ENCODE data around the gene ZNF385B. TPM values are rescaled to one million over a fixed set of nuclear protein-coding genes. Genes with fewer than 3 reads are reported as not detected.

ZNF385B gene
- total and polyA plus RNA-seq, 2 donors from 2014 or later, result 5.9 to 10.9 TPM

GRCh38 chr2:179447839-179448447, 413.5 kb downstream of the ZNF385B start:
- FAIRE-seq, result no peak
- TF ChIP-seq CTCF (IDR thresholded peaks at IDR 0.05; ENCODE audit: borderline replicate concordance, extremely low read depth, insufficient read depth), result no peak
- intact Hi-C loops (cut with DNase I), result loop anchor here (10.0 kb wide), 1 partner anchor 233 kb away; no protein-coding TSS in a partner anchor

GRCh38 chr2:179447421-179447820, 414.0 kb downstream of the ZNF385B start:
- no peaks in the 10 kb centered on the region for H3K27me3 ChIP-seq (ENCODE audit: control insufficient read depth, insufficient read depth, low read length)
- no peaks in the 10 kb centered on the region for H3K4me1 ChIP-seq (ENCODE audit: control insufficient read depth in 2 of 3, insufficient read depth in 2 of 3, low read depth in 1 of 3, low read length in 3 of 3)
- DNase-seq (no peak), FAIRE-seq (no peak)
- no peak overlapping the region for H3K27ac ChIP-seq (ENCODE audit: low read depth in 2 of 2, low read length in 2 of 2)
- TF ChIP-seq CTCF (IDR thresholded peaks at IDR 0.05; ENCODE audit: borderline replicate concordance, extremely low read depth, insufficient read depth), result no peak
- no peaks in the 10 kb centered on the region for H3K36me3 ChIP-seq (ENCODE audit: control insufficient read depth in 2 of 3, insufficient read depth in 3 of 3, low read length in 3 of 3)
- intact Hi-C loops (cut with DNase I), result loop anchor here (10.0 kb wide), 1 partner anchor 233 kb away; no protein-coding TSS in a partner anchor
- H3K9me3 ChIP-seq (ENCODE audit: control insufficient read depth in 2 of 3, insufficient read depth in 1 of 3, low read length in 3 of 3), result no peaks in the 10 kb centered on the region
- no peak overlapping the region for H3K4me3 ChIP-seq (ENCODE audit: low read length in 3 of 3)
- H3K9ac ChIP-seq (ENCODE audit: low read length in 3 of 3), result no peak overlapping the region

More at GRCh38 chr2:179447839-179448447, 413.5 kb downstream of the ZNF385B start:
- Histone ChIP-seq H3K27me3 (ENCODE audit: control insufficient read depth, insufficient read depth, low read length) (no peaks in the 10 kb centered on the region), H3K9ac (ENCODE audit: low read length in 3 of 3) (no peak overlapping the region), H3K4me3 (ENCODE audit: low read length in 3 of 3) (no peak overlapping the region), H3K27ac (ENCODE audit: low read depth in 2 of 2, low read length in 2 of 2) (no peak overlapping the region), H3K4me1 (ENCODE audit: control insufficient read depth in 2 of 3, insufficient read depth in 2 of 3, low read depth in 1 of 3, low read length in 3 of 3) (no peaks in the 10 kb centered on the region), H3K36me3 (ENCODE audit: control insufficient read depth in 2 of 3, insufficient read depth in 3 of 3, low read length in 3 of 3) (no peaks in the 10 kb centered on the region), H3K9me3 (ENCODE audit: control insufficient read depth in 2 of 3, insufficient read depth in 1 of 3, low read length in 3 of 3) (no peaks in the 10 kb centered on the region)
- no peak for DNase-seq

GRCh38 chr2:179446476-179447141, 414.8 kb downstream of the ZNF385B start:
- Histone ChIP-seq H3K36me3 (ENCODE audit: control insufficient read depth in 2 of 3, insufficient read depth in 3 of 3, low read length in 3 of 3) (no peaks in the 10 kb centered on the region), H3K27ac (ENCODE audit: low read depth in 2 of 2, low read length in 2 of 2) (no peak overlapping the region), H3K9me3 (ENCODE audit: control insufficient read depth in 2 of 3, insufficient read depth in 1 of 3, low read length in 3 of 3) (no peaks in the 10 kb centered on the region), H3K4me3 (ENCODE audit: low read length in 3 of 3) (no peak overlapping the region), H3K27me3 (ENCODE audit: control insufficient read depth, insufficient read depth, low read length) (no peaks in the 10 kb centered on the region), H3K9ac (ENCODE audit: low read length in 3 of 3) (no peak overlapping the region), H3K4me1 (ENCODE audit: control insufficient read depth in 2 of 3, insufficient read depth in 2 of 3, low read depth in 1 of 3, low read length in 3 of 3) (no peaks in the 10 kb centered on the region)
- no peak for FAIRE-seq
- no peak for DNase-seq
- no peak for TF ChIP-seq CTCF (IDR thresholded peaks at IDR 0.05; ENCODE audit: borderline replicate concordance, extremely low read depth, insufficient read depth)
- intact Hi-C loops (cut with DNase I), result loop anchor here (10.0 kb wide), 1 partner anchor 232 kb away; no protein-coding TSS in a partner anchor
